ENCODE measurements around the gene ALOX15B.

The ALOX15B gene

GRCh38 chr17:8041979-8042378 lies 3.1 kb downstream of the ALOX15B start:
- no peaks in the 10 kb centered on the region for H3K9me3 Mint-ChIP-seq
- peaks cover 14% of the 10 kb centered on the region for H3K4me1 Mint-ChIP-seq
- no peak overlapping the region for H3K4me3 Mint-ChIP-seq
- no peaks in the 10 kb centered on the region for H3K36me3 Mint-ChIP-seq (ENCODE audit: low read depth)
- no peak for TF ChIP-seq CTCF (IDR thresholded peaks at IDR 0.05; ENCODE audit: unreplicated experiment in 3 of 3)
- H3K27me3 Mint-ChIP-seq (ENCODE audit: low read depth): peaks cover 36% of the 10 kb centered on the region
- H3K27ac Mint-ChIP-seq: no peak overlapping the region

GRCh38 chr17:8044819-8045810 lies 6.3 kb downstream of the ALOX15B start:
- Mint-ChIP-seq H3K9me3 (no peaks in the 10 kb centered on the region), H3K27ac (no peak overlapping the region), H3K27me3 (ENCODE audit: low read depth) (peaks cover 31% of the 10 kb centered on the region), H3K4me1 (peaks cover 14% of the 10 kb centered on the region), H3K4me3 (no peak overlapping the region), H3K36me3 (ENCODE audit: low read depth) (no peaks in the 10 kb centered on the region)
- TF ChIP-seq CTCF (IDR thresholded peaks at IDR 0.05; ENCODE audit: unreplicated experiment in 3 of 3): no peak

- Mint-ChIP-seq H3K27ac (no peak overlapping the region), H3K4me3 (no peak overlapping the region), H3K4me1 (peaks cover 3% of the 10 kb centered on the region), H3K27me3 (ENCODE audit: low read depth) (peaks cover 28% of the 10 kb centered on the region), H3K36me3 (ENCODE audit: low read depth) (no peaks in the 10 kb centered on the region), H3K9me3 (no peaks in the 10 kb centered on the region)
- no peak for TF ChIP-seq CTCF (IDR thresholded peaks at IDR 0.05; ENCODE audit: unreplicated experiment in 3 of 3)
Observed at GRCh38 chr17:8046306-8046928, 7.6 kb downstream of the ALOX15B start.

- no peak for TF ChIP-seq CTCF (IDR thresholded peaks at IDR 0.05; ENCODE audit: unreplicated experiment in 3 of 3)
- Mint-ChIP-seq H3K27ac (no peak overlapping the region), H3K4me3 (no peak overlapping the region), H3K4me1 (no peaks in the 10 kb centered on the region), H3K36me3 (ENCODE audit: low read depth) (no peaks in the 10 kb centered on the region), H3K27me3 (ENCODE audit: low read depth) (peaks cover 26% of the 10 kb centered on the region), H3K9me3 (no peaks in the 10 kb centered on the region)
Observed at GRCh38 chr17:8046929-8047768, 8.3 kb downstream of the ALOX15B start.

GRCh38 chr17:8047769-8048110 lies 8.9 kb downstream of the ALOX15B start:
- no peak for TF ChIP-seq CTCF (IDR thresholded peaks at IDR 0.05; ENCODE audit: unreplicated experiment in 3 of 3)

More at GRCh38 chr17:8047769-8048110, 8.9 kb downstream of the ALOX15B start:
- Mint-ChIP-seq H3K4me3 (no peak overlapping the region), H3K27me3 (ENCODE audit: low read depth) (peaks cover 26% of the 10 kb centered on the region), H3K4me1 (no peaks in the 10 kb centered on the region), H3K27ac (no peak overlapping the region), H3K9me3 (no peaks in the 10 kb centered on the region), H3K36me3 (ENCODE audit: low read depth) (no peaks in the 10 kb centered on the region)
